ENCODE measurements around the gene DMKN. TPM values are rescaled to one million over a fixed set of nuclear protein-coding genes. Genes with fewer than 3 reads are reported as not detected.

Gene DMKN
- total RNA-seq, 1 donor from 2014 or later, result 161 TPM

DNA sequence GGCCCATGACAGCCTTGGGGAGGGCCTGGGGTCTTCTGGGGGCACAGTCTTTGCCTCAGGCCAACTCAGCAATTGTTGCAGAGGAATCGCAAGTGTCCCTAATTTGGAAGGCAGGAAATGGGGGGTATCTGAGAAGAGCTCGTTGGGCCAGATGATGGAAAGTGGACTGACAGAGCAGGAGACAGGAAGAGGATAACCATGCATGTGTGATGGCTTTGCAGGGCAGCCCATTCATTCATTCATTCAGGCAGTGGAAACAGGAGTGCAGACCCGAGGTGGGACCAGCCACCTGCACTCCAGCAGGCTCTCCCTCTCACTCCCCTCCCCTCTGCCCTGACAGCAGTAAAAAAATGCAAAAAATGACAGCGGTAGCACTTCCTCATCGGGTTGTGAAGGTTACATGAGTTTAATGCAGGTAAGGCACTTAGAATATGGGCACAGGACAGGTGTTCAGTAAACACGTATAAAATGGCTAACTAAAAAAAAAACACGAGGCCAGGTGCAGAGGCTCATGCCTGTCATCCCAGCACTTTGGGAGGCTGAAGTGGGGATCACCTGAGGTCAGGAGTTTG is 27.0 kb upstream of the DMKN start:
- H3K27ac Mint-ChIP-seq, result no peak overlapping the region
- no peaks in the 10 kb centered on the region for H3K27me3 Mint-ChIP-seq (ENCODE audit: low read depth)
- peaks cover 9% of the 10 kb centered on the region for H3K4me1 Mint-ChIP-seq
- TF ChIP-seq, protein P1, sequence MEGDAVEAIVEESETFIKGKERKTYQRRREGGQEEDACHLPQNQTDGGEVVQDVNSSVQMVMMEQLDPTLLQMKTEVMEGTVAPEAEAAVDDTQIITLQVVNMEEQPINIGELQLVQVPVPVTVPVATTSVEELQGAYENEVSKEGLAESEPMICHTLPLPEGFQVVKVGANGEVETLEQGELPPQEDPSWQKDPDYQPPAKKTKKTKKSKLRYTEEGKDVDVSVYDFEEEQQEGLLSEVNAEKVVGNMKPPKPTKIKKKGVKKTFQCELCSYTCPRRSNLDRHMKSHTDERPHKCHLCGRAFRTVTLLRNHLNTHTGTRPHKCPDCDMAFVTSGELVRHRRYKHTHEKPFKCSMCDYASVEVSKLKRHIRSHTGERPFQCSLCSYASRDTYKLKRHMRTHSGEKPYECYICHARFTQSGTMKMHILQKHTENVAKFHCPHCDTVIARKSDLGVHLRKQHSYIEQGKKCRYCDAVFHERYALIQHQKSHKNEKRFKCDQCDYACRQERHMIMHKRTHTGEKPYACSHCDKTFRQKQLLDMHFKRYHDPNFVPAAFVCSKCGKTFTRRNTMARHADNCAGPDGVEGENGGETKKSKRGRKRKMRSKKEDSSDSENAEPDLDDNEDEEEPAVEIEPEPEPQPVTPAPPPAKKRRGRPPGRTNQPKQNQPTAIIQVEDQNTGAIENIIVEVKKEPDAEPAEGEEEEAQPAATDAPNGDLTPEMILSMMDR (IDR thresholded peaks at IDR 0.05; ENCODE audit: unreplicated experiment), result no peak
- H3K9me3 Mint-ChIP-seq, result no peaks in the 10 kb centered on the region
- H3K4me3 Mint-ChIP-seq, result no peak overlapping the region
- H3K36me3 Mint-ChIP-seq, result peaks cover 4% of the 10 kb centered on the region
- DNase-seq (ENCODE audit: low spot score in 2 of 2, unreplicated experiment in 2 of 2), result no peak

DNA sequence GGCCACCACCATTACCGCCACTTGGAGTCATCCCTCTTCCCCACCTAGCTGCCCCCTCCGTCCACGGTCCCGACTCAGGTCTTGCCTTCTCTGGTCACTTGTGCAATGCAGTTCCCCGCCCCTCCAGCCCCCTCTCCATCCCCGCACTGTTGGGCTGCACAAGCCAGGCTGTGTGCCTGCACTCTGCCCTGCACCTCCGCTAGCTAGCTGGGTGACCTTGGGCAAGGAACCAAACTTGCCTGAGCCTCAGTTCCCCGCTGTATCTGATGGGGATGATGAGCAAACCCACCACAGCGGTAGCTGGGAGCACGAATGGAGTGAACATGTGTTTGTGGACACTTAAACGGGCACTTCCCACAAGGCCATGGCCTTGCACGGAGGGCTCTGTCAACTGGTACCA is 26.4 kb upstream of the DMKN start:
- no peak for DNase-seq (ENCODE audit: low spot score in 2 of 2, unreplicated experiment in 2 of 2)
- Mint-ChIP-seq H3K9me3 (no peaks in the 10 kb centered on the region), H3K36me3 (peaks cover 4% of the 10 kb centered on the region), H3K27me3 (ENCODE audit: low read depth) (no peaks in the 10 kb centered on the region), H3K27ac (no peak overlapping the region), H3K4me3 (no peak overlapping the region), H3K4me1 (peaks cover 8% of the 10 kb centered on the region)
- TF ChIP-seq, protein P1 (IDR thresholded peaks at IDR 0.05; ENCODE audit: unreplicated experiment), result no peak

DNA sequence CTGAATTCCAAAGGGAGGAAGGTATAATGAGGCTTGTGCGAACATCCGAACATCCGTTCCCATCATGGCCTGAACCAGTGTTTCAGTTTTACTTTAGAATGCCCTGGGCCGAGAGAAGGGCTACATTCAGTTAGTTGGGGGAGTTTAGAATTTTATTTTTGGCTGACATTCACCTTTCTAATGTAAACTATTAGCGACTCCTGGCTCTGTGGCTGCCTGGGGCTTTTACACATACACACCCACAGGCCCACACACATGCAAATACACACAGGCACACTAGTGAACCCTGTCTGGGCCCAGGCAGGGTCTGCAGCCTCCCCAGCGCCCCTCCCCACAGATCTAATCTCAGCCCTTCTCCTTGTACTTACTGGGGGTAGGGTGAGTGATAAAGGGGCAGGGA is 25.9 kb upstream of the DMKN start:
- Mint-ChIP-seq H3K27ac (no peak overlapping the region), H3K4me1 (peaks cover 2% of the 10 kb centered on the region), H3K9me3 (no peaks in the 10 kb centered on the region), H3K4me3 (no peak overlapping the region), H3K27me3 (ENCODE audit: low read depth) (no peaks in the 10 kb centered on the region), H3K36me3 (peaks cover 4% of the 10 kb centered on the region)
- DNase-seq (ENCODE audit: low spot score in 2 of 2, unreplicated experiment in 2 of 2), result no peak
- TF ChIP-seq, protein P1 (IDR thresholded peaks at IDR 0.05; ENCODE audit: unreplicated experiment), result no peak

DNA sequence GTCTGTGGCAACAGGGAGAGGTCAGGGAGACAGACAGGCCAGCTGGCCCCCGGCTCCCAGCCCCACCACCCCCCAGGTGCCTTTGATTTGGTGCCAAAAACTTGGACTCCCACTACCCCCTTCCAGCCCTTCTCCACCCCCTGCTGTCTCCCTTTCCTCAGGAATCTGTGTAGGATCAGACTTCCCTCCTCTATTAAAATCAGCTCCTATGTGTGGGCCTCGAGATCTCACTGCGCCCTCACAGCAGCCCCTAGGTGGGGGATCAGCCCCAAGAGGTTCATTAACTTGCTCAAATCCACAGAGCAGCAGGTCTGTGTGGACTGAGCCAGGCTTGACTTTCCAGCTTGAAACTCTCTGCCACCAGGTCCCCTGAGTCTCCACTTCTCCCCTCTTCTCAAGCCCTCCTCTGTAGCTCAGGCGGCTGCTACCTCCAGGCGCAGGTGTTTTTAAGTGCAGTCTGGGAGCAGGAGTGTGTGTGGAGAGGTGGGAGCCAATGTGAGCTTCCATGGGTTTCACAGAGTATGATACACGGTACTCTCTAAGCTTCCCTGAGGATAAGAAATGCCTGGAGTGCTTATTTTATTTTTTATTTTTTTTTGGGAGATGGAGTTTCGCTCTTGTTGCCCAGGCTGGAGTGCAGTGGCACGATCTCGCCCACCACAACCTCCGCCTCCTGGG is 21.5 kb upstream of the DMKN start:
- Mint-ChIP-seq H3K4me3 (no peak overlapping the region), H3K4me1 (no peaks in the 10 kb centered on the region), H3K27ac (peak overlapping the region; percentile 16), H3K36me3 (no peaks in the 10 kb centered on the region), H3K27me3 (ENCODE audit: low read depth) (peaks cover 11% of the 10 kb centered on the region), H3K9me3 (no peaks in the 10 kb centered on the region)
- TF ChIP-seq, protein P1 (IDR thresholded peaks at IDR 0.05; ENCODE audit: unreplicated experiment), result no peak
- no peak for DNase-seq (ENCODE audit: low spot score in 2 of 2, unreplicated experiment in 2 of 2)

DNA sequence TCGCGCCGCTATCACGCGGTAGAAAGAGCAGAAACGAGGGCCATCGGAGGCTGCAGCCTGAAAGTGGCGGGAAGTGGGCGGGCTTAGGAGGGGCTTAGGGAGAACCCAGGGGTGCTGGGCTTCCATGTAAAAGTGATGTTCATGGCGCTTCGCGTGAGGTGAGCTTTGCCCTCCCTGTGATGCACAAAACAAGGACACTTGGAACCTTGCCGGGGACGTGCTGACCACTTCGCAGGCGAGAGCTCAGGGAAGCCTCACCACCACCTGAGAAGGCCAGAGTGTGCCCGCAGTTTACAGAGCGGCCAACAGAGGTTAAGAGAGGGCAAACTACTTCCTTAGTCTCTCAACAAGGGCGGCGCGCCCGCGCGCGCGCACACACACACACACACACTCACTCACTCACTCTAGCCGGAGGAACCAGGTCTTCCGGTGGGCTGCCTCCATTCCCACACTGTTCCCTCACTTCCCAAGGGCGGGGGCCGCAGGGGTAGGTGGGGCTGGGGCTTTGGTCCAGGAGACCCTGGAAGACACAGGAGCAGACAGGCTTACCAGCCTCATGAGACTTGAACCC is 20.5 kb upstream of the DMKN start:
- no peak overlapping the region for H3K27ac Mint-ChIP-seq
- no peaks in the 10 kb centered on the region for H3K4me1 Mint-ChIP-seq
- DNase-seq (ENCODE audit: low spot score in 2 of 2, unreplicated experiment in 2 of 2), result no peak
- H3K9me3 Mint-ChIP-seq, result no peaks in the 10 kb centered on the region
- H3K36me3 Mint-ChIP-seq, result no peaks in the 10 kb centered on the region
- TF ChIP-seq, protein P1 (IDR thresholded peaks at IDR 0.05; ENCODE audit: unreplicated experiment), result no peak
- H3K27me3 Mint-ChIP-seq (ENCODE audit: low read depth), result peaks cover 15% of the 10 kb centered on the region
- H3K4me3 Mint-ChIP-seq, result no peak overlapping the region

Measured in mesothelial cell of epicardium (in vitro differentiated cells).